ENCODE measurements around the gene LSM4.
A peak's percentile ranks its signal among the peaks of the same experiment; 100 is the strongest.

LSM4 gene

DNA sequence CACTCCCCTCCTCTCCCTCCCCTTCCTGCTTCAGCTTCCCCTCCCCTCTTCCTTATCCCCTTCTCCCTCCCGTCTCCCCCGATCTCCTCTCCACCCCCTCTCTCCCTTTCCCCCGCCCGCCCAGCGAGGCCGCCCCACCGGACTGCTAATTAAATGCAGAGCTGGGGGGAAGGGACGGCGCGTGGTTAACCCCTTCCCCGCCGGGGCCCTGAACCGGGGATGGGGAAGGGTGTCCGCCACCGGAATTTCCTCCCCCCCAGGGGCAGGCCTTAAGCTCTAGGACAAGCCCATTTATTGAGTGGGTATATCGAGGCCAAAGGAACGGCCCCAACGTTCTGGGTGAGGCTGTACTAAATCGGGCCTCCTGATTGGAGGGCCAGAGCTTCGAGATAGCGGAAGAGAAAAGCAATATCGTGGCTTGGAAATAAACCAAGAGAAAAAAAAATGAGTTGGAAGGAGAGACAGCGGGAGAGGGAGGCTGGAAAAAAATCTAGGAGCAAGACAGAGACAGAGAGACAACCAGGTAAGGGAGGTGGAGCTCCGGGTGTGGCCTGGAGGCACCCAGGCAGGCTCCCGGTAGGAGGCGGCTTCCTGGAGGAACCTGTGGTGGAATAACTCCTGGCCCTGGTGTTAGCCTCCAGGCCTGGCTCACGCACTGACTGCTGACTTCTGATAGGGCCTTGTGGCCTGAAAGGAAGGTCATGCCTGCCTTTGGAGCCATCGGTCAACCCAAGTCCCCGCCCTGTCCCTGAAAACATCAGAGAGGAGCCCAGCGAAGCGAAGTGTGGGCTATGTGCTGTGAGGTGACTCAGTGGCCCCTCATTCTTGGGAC, 29.9 kb downstream of the LSM4 start:
- peak; percentile 79 for DNase-seq (ENCODE audit: low spot score)

DNA sequence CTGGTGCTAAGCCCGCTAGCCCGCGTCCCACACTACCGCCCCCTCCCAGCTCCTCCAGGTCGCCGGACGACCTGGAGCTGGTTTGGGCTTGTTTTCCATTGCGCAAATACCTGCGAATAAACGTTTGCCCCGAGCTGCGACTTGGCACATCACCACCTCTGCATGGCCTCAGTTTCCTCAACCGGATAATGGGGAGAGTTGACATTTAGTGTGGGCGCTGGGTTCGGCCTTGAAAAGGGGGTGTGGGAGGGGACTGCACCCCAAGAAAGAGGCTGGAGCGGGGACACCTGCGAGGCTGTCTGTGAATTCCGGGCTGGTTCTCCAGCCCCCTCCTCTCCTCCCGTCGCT, 30.4 kb downstream of the LSM4 start:
- no peak for DNase-seq (ENCODE audit: low spot score)

DNA sequence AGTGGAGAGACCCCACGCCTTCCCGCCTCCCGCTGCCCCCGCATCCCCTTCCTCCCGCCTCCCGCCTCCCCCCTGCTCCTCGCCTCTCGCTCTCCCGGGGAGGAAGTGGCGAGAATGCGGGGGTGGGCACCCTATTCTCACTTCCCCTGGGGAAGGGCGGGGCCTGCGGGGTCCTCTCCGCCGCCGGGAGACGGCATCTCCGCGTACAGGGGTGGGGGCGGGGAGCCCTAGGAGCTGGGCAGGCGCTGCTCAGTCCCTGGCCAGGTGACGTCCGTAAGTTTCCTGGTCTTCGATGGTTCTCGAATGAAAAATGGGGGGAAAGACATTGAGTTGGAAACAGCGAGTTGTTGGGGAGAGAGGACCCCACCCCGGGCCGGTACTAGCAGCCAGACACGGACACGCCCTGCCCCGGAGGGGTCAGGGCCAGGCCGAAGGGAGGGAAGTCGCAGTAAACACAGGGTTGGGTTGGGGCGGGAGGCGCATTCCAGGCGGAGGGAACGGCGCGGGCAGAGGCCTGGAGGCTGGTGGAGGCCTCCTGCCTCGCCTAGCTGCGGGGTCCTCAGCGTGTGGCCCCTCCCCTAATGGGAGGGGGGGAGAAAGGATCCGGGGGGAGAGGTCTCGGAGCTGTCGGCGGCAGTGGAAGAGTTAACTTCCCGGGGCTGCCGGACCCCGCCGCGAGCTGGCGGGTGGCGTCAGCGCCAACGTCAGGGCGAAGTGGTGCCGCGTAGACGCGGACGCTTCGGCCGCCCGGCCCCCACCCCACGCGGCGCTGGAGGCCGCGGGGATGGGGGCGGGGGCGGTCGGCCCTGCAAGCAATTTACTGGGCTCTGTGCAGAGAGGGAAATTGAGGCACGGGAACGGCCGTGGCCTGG, 31.1 kb downstream of the LSM4 start:
- DNase-seq (ENCODE audit: low spot score): peak; percentile 85

DNA sequence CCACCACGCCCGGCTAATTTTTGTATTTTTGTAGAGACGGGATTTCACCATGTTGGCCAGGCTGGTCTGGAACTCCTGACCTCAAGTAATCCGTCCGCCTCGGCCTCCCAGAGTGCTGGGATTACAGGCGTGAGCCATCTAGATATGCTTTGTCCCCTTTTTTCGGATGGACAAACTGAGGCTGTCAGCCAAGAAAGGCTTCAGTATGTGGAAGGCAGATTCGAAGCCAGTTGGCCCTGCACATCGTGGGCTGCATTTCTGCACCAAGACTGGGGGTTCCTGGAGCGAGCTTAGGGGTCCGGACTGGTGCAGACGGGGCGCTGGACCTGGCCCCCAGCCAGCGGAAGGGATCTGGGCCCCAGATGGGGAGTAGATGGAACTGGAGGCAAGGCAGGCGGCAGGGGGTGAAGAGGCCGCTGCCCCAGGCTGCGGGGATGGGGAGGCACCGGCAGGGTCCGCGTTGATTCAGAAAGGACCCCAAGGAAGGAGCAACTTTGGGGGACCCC, 31.8 kb downstream of the LSM4 start:
- DNase-seq (ENCODE audit: low spot score): no peak

DNA sequence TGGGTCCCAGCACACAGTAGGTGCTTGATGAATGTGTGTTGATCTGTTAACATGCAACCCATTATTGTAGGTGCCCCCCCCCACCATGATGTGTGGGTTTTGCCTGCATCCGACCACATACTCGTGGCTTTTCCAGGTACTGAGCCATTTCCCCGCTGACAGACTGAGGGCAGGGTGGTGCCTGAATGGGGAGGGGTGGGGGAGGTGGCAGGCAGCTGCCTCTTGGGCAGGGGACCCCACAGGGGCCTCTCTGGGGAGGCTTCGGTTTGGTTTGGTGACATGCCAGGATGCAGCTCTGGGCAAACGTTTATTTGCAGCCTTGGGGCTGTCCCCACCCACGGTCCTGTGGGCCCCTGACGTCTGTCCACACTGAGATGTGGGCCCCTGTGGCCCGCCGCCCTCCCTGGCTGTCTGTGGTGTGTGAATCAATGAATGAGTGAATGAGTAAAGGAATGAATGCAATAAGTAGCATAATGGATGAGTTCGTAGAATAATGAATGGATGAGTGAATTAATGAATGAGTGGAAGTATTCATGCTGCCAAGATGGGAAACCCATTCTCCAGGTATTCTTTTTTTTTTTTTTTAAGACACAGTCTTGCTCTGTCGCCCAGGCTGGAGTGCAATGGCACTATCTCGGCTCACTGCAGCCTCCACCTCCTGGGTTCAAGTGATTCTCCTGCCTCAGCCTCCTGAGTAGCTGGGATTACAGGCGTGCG, 32.4 kb downstream of the LSM4 start:
- DNase-seq (ENCODE audit: low spot score): no peak

DNA sequence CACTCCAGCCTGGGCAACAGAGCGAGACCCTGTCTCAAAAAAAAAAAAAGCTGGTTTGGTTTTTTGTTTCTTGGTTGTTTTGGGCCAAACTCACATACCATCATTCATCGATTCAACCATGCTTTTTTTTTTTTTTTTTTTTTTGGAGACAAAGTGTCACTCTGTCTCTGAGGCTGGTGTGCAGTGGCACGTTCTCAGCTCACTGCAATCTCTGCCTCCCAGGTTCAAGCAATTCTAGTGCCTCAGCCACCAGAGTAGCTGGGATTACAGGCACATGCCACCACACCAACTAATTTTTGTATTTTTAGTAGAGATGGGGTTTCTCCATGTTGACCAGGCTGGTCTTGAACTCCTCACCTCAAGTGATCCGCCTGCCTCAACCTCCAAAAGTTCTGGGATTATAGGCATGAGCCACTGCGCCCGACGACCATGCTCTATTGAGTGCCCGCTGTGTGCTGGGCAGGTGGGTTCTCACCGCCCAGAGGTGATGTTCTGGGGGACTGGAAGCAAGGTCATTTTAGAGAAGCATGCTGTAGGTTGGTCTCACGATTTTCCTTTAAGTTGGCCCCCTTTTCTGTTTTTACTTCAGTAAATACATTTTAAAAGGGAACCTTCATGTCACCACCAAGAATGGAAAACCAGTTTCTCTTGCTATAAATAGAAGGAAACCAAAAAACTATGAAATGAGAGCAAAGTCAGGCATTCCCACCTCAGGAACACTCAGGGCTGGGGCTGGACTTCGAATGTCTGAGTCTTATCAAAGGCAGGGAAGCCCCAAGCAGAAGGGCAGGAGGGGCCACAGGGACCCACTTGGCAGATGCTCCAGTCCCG, 33.2 kb downstream of the LSM4 start:
- DNase-seq (ENCODE audit: low spot score): no peak

DNA sequence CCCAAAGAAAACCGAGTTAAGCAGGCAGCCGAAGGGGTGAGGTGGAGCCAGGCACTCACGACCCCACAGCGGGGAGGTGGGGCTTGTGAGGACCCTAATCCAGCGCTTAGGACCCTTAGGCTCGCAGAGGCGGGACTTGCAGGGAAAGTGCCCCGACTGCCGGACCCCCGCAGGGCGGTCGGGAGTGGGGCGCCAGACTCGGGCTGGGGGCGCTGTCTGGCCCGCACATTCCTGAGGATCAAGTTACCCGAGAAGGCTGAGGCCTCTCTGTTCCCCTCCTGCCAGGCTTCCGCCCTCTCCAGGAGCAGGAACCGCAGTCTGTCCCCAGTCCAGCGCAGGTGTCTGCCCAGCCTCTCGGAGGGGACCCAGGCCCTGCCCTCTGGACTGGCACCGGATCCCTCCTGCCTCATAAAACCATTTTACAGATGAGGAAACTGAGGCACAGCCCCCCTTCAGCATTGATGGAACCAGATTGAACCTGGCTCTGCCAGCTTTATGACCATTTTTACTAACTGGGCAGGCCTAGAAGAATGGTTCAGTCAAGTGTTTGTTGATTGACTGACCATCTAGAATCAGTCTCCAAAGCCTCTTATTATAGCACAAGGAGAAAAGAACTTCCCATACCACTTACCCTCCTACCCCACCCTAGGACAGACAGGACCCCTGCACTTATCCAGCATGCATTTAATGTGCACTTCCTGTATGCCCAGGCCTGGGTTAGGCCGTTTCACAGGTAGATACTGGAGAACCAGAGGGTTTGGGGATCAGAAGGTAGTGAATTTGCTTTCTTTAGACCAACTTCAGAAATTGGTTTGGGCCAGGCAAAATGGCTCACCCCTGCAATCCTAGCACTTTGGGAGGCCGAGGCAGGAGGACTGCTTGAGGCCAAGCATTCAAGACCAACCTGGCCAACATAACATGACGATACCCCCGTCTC, 34.8 kb downstream of the LSM4 start:
- no peak for DNase-seq (ENCODE audit: low spot score)

DNA sequence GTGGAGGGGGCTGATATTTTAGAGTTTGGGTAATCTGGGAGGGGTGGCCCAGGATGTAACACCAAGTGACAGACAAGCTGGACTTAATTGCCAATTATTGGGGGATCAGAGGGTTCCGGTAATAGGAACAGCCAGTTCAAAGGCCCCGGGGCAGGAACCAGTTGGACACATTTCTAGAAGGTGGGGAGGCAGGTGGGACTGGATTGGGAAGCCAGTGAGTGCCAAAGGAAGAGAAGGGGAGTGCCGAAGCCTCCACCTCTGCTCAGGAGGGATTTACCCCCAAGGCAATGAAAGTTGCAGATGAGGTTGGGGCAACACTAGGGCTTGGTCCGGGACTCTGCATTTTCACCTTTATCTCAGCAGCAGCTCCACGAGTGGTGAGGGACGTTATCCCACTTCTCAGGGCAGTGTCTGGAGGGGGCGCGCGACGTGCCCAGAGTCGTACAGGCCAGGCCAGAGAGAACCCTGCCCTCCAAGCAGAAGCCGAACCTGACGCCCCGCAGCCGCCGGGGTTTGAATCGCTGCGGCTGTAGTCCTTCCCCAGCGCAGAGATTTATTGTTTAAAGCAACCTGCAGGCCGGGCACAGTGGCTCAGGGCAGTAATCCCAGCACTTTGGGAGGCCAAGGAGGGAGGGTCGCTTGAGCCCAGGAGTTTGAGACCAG, 35.8 kb downstream of the LSM4 start:
- DNase-seq (ENCODE audit: low spot score): no peak

DNA sequence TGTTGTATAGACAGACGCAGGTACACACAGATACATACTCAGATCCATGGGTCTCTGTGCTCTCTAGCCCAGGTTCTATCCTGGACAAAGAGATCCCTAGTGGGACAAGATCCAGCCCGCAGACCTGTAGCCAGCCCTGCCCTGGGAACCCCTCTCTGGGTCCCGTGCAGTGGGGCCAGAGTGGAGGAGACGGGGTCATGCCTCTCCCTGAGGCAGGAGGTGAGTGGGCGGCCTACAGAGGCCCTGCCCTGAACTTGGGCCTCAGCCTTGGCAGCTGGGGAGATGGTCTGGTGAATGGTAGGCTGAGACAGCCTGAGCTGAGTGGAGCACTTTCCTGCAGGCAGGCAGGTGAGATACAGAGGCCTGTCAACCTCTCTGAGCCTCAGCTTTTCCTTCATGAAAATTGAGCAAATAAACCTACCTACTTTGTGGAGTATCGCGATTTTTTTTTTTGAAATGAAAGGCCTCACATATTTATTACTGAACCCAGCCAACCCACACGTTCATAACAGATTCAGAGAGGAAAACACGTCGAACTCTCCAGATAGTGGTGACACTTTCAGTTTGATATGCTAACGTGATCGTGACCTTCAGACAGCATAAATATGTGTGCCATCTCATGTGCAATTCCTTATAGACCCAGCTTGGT, 38.0 kb downstream of the LSM4 start:
- DNase-seq (ENCODE audit: low spot score): no peak

DNA sequence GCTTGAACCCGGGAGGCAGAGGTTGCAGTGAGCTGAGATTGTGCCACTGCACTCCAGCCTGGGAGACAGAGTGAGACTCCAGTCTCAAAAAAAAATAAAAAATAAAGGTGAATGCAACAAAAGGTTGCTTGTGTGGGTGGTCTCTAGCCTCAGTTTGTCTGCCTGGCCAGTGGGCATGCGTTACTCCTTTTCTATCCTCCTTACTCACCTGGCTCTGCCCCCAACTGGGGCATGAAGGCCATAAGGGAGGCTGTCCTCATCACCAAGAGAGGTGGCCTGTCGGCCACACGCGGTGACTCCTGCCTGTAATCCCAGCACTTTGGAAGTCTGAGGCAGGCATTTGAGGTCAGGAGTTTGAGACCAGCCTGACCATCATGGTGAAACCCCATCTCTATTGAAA, 39.5 kb downstream of the LSM4 start:
- DNase-seq (ENCODE audit: low spot score): no peak

DNA sequence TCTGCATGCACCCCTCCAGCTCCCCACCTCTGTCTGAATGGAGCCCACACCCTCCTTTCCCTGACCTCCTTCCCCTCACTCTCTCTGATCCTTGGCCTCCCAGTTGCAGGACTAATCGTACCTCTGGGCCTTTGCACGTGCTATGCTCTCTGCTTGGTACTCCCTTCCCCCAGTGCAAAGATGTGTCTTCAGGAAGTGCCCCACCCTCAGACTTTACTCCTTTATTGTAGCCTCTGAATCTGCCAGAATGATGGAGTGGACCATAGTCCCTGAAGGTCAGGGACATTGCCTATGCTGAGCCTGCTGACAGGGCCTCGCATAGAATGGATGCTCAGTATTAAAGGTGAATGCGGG, 40.1 kb downstream of the LSM4 start:
- no peak for DNase-seq (ENCODE audit: low spot score)

DNA sequence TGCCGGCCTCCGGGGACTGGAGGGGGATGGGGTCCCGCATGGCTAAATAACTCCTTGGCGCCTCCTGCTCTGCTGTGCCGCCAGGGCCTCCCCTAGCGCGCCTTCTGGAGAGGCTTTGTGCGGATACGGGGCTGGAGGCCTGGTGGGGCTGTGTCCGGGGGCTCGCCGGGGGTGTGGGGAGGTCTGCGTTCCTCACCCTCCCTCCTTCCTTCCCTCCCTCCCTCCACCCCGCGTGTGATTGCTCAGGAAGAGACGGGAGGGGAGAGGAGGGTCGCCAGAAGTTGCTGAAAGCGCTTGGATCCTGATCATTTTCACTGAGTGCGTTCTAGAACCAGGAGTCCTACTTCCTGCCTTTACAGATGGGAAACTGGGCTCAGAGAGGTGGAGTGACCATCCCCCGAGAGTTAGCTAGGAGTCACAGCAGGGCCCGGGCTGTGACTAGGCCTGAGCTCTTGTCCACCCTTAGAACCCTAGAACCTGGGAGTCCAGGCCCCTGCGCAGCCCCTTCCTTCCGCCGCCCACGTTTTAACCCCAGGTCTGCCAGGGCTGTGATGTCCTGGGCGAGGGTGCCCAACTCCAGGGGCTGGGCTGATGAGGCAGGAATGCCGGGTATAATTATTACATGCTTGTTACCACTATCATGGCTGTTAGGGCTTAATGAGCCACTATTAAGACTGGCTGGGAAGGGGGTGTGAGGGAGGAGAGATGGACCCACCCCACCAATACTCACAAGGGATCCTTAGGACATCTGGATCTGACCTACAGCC, 40.7 kb downstream of the LSM4 start:
- no peak for DNase-seq (ENCODE audit: low spot score)

DNA sequence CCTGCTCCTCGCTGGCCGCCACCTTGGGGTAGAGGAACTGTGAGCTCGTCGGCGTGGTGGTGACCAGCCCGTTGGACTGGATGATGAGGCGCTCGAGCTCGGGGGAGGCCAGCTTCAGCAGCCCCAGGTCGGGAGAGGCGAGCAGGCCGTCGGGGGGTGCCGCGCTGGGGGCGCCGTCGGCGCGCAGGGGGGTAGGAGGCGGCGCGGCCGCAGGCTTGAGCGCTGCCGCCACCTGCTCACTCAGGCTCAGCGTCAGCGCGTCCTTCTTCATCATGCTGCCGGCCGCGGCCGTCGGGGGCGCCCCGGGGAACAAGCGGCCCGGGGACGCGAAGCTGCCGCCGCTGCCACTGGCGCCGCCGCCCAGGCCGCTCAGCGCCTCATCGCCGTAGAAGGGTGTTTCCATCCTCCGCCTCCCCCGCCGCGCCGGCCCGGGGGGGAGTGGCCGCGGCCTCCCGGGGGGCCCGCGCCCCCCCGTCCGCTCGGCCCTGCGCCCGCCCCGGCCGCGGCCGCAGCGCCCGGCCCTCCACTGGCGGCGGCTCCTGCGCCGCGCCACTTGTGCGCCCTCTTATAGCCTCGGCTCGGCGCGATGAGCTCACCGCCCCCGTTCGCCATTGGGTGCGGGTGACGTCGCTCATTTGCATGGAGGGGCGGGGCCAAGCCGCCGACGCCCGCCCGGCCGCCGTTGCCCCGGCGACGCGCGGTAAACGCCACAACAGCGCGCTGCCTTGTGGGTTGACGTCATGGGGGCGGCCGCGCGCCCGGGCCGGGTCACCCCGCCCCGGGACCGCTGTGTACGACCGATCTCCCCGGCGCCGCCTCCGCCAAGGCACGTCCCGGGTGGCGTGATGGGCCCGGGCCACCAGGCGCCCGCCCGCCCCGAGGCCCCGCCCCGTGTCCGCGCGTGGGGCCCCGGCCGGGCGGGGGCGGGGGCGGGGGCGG, 41.5 kb downstream of the LSM4 start, which contains the start of gene JUND:
Gene JUND, minus strand, starts transcription at position 541 of the 939 bp plus-strand sequence. Its CDS starts 138 bp downstream, at position 403.
- DNase-seq (ENCODE audit: low spot score): peak; percentile 99

DNA sequence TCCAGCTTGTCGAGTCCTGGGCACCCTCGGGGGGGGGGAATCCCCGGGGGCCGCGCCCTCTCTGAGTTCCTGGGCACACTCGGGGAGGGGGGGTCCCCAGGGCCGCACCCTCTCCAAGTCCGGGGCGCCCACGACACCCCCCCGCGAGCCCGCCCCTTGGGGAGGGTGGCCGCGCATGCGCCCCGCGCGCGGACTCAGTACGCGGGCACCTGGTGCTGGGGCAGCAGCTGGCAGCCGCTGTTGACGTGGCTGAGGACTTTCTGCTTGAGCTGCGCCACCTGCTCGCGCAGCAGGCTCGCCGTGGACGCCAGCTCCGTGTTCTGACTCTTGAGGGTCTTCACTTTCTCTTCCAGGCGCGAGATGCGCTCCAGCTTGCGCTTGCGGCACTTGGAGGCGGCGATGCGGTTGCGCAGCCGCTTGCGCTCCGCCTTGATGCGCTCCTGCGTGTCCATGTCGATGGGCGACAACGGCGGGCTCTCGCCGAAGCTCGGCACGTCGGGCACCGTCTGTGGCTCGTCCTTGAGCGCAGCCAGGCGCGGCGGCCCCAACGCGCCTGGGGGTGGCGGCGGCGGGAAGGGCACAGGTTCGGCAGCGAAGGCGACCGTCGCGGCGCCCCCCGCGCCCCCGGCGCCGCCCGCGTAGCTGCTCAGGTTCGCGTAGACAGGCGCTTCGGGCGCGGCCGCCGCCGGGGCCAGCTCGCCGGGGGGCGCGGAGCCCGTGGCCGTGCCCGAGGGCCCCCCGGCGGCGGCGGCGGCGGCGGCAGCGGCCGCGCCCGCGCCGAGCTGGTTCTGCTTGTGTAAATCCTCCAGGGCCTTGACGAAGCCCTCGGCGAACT, 42.4 kb downstream of the LSM4 start:
- peak; percentile 92 for DNase-seq (ENCODE audit: low spot score)

DNA sequence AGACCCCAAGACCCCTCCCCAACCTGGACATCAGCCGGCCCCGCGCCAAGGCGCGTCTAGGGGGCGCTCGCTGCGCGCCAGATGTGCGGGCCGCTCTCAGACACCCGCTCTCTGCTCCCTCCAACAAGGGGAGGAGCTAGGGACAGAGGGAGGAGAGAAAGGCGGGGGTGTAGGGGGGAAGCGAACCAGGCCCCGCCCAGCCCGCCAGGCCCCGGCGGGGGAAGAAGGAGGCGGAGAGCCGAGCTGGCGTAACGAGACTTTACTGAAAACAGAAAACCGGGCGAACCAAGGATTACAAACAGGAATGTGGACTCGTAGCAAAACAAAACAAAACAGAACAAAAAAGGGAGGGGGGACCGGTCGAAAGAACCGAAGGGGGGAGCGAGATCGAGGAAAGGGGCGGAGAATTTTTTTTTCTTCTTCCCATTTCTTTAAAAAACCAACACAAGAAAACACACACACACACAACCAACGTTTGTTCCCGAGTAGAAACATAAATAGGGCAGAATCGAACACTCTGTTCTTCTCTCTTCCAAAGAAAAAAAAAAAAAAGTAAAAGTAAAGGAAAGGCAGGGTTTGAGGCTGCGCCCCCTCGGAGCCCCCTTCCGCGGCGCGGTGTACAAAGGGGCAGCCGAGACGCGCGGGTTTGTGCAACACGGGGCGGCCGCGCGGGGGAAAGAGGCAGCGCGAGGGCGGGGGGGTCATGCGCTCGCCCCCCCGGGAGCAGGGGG, 43.2 kb downstream of the LSM4 start:
- peak; percentile 97 for DNase-seq (ENCODE audit: low spot score)

DNA sequence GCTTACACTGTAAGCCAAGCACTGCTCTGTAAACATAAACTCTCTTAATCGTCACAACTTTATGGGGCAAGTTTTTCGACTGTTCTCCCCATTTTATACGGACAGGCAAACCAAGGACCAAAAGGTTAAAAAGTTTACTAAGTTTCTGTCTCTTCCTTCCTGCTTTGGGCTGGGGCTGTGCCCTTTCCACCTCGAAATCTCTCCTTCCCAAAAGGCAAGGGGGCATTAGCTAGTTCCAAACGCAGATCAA, 43.7 kb downstream of the LSM4 start:
- no peak for DNase-seq (ENCODE audit: low spot score)

Measured in GM03348 (cell line).